ENCODE measurements around the gene BCAT1. TPM values are rescaled to one million over a fixed set of nuclear protein-coding genes. Genes with fewer than 3 reads are reported as not detected.

The BCAT1 gene
- total RNA-seq, 5 donors from 2014 or later (not counting 1 experiment from before 2014, with no cell fraction given) = 1.2 to 4.2 (median 3.2) TPM

DNA sequence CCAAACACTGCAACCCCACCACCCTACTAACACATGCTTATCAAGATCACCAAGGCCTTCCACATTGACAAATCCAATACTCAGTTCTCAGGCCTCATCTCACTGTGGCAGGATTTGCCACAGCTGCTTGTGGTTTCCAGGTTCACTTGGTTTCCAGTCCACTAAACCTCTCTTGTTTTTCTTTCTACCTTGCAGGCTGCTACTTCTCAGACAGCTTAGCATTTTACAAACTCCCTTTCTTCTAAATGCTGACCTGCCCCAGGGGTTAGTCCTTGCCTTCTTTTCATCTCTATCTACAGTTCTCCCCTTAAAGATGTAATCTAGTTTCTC, 84.1 kb downstream of the BCAT1 start:
- Mint-ChIP-seq H3K4me3 (no peak overlapping the region), H3K36me3 (no peaks in the 10 kb centered on the region), H3K9me3 (no peaks in the 10 kb centered on the region), H3K27me3 (no peaks in the 10 kb centered on the region), H3K4me1 (no peaks in the 10 kb centered on the region), H3K27ac (no peak overlapping the region)
- ChIA-PET CTCF (no interaction called here), POLR2A (no interaction called here)
- Histone ChIP-seq H3K4me1 (ENCODE audit: control insufficient read depth in 1 of 2, extremely low read depth in 1 of 2, insufficient read depth in 2 of 2, low read length in 2 of 2) (no peaks in the 10 kb centered on the region), H3K27ac (ENCODE audit: low read length) (no peak overlapping the region), H3K4me3 (ENCODE audit: control insufficient read depth in 1 of 2, extremely low read depth in 1 of 2, low read length in 1 of 2) (no peak overlapping the region), H3K36me3 (ENCODE audit: control insufficient read depth in 2 of 2, extremely low read depth in 1 of 2, insufficient read depth in 1 of 2, low read length in 1 of 2) (no peaks in the 10 kb centered on the region), H3K27me3 (replicated peaks in 1 of 2; ENCODE audit: control insufficient read depth in 2 of 2, extremely low read depth in 1 of 2, insufficient read depth in 2 of 2, low read length in 1 of 2) (no peaks in the 10 kb centered on the region), H3K9me3 (no peaks in the 10 kb centered on the region)
- DNase-seq (no peak), ATAC-seq (replicated peaks in 1 of 4) (no peak)

DNA sequence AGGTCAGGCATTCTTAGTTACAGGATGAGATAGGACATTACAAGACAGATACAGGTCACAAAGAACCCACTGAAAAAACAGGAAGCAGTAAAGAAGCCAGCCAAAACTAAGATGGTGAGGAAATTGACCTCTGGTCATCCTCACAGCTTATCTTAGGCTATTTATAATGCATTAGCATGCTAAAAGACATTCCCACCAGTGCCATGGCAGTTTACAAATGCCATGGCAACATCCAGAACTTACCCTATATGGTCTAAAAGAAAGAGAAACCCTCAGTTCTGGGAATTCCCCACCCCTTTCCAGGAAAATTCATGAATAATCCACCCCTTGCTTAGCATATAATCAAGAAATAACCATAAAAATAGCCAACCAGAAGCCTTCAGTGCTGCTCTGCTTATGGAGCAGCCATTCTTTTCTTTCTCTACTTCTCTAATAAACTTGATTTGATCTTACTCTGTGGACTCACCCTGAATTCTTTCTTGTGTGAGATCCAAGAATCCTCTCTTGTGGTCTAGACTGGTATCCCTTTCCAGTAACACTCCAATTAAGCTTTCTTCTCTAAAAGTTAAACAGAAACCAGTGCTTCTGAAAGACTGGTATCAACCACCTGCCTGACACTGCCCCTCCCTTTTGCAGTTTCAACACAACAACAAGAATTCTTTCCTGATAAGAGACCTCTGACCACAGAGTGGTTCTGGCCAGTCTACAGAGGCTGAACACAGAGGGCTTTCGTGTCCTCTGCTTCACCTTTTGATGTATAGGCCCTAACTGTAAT, 86.9 kb downstream of the BCAT1 start:
- Mint-ChIP-seq H3K36me3 (no peaks in the 10 kb centered on the region), H3K4me1 (no peaks in the 10 kb centered on the region), H3K4me3 (no peak overlapping the region), H3K9me3 (peaks cover 0 to 3% (median 0%) of the 10 kb centered on the region in 3 donors), H3K27ac (no peak overlapping the region), H3K27me3 (no peaks in the 10 kb centered on the region)
- ChIA-PET CTCF (interaction anchor here (0.5 to 1.4 kb wide), 3 partner anchors 10 to 17 kb away, joined by 3 to 4 read pairs (median 3); no protein-coding TSS in a partner anchor), POLR2A (no interaction called here)
- ATAC-seq (replicated peaks in 1 of 4) = no peak
- no peaks in the 10 kb centered on the region for H3K9me3 ChIP-seq
- no peaks in the 10 kb centered on the region for H3K27me3 ChIP-seq (replicated peaks in 1 of 2; ENCODE audit: control insufficient read depth in 2 of 2, extremely low read depth in 1 of 2, insufficient read depth in 2 of 2, low read length in 1 of 2)
- H3K4me1 ChIP-seq (ENCODE audit: control insufficient read depth in 1 of 2, extremely low read depth in 1 of 2, insufficient read depth in 2 of 2, low read length in 2 of 2) = no peaks in the 10 kb centered on the region
- WGBS (ENCODE audit: insufficient coverage) = 83% methylated on average over 1 of the region's 1 CpG
- H3K27ac ChIP-seq (ENCODE audit: low read length) = no peak overlapping the region
- H3K36me3 ChIP-seq (ENCODE audit: control insufficient read depth in 2 of 2, extremely low read depth in 1 of 2, insufficient read depth in 1 of 2, low read length in 1 of 2) = no peaks in the 10 kb centered on the region
- H3K4me3 ChIP-seq (ENCODE audit: control insufficient read depth in 1 of 2, extremely low read depth in 1 of 2, low read length in 1 of 2) = no peak overlapping the region
- DNase-seq = no peak

DNA sequence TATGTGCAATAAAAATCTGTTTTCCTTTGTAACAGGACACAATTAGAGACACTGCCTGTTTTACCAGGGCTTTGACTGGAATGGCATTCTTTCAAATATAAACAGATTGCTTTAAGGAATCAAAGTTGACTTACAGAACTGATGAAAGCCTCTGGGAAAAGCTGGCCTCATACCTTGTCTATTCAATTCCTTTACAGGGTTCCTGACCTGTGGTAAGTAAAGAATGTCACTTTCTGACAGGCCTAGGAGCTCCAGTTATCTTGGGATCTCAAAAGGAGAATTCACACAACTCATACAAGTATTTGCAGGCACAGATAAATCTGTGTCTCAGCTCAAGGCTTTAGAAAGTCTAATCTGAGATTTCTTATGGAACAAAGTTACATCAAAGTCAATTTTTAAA, 88.4 kb downstream of the BCAT1 start:
- H3K4me1 Mint-ChIP-seq = no peaks in the 10 kb centered on the region
- ATAC-seq (replicated peaks in 1 of 4) = no peak

DNA sequence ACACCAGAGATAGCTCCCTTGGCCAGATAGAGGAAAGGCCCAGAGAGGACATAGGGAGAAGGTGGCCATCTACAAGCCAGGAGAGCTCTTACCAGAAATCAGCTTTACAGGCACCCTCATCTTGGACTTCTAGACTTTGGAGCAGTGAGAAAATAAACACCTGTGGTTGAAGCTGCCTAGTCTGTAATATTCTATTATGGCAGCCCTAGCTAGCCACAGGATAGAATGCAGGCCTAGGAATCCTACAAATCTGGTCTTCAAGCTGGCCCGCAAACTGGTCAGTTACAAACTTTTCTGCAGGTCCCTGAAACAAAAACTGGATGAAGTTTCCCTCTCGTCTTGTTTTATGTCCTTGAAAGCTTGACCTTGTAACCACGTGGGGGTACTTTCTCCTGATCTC, 92.4 kb downstream of the BCAT1 start:
- H3K4me3 ChIP-seq (ENCODE audit: control insufficient read depth in 1 of 2, extremely low read depth in 1 of 2, low read length in 1 of 2) = no peak overlapping the region
- POLR2A ChIA-PET = no interaction called here

More for the DNA sequence above, 88.4 kb downstream of the BCAT1 start:
- Histone ChIP-seq H3K4me3 (ENCODE audit: control insufficient read depth in 1 of 2, extremely low read depth in 1 of 2, low read length in 1 of 2) (no peak overlapping the region), H3K36me3 (ENCODE audit: control insufficient read depth in 2 of 2, extremely low read depth in 1 of 2, insufficient read depth in 1 of 2, low read length in 1 of 2) (no peaks in the 10 kb centered on the region), H3K4me1 (ENCODE audit: control insufficient read depth in 1 of 2, extremely low read depth in 1 of 2, insufficient read depth in 2 of 2, low read length in 2 of 2) (no peaks in the 10 kb centered on the region), H3K27ac (ENCODE audit: low read length) (no peak overlapping the region), H3K27me3 (replicated peaks in 1 of 2; ENCODE audit: control insufficient read depth in 2 of 2, extremely low read depth in 1 of 2, insufficient read depth in 2 of 2, low read length in 1 of 2) (no peaks in the 10 kb centered on the region), H3K9me3 (no peaks in the 10 kb centered on the region)
- ChIA-PET POLR2A (no interaction called here), CTCF (no interaction called here)
- no peak for DNase-seq
- H3K27ac Mint-ChIP-seq = no peak overlapping the region
- no peak overlapping the region for H3K4me3 Mint-ChIP-seq
- no peaks in the 10 kb centered on the region for H3K36me3 Mint-ChIP-seq
- peaks cover 0 to 3% (median 0%) of the 10 kb centered on the region in 3 donors for H3K9me3 Mint-ChIP-seq
- H3K27me3 Mint-ChIP-seq = no peaks in the 10 kb centered on the region

DNA sequence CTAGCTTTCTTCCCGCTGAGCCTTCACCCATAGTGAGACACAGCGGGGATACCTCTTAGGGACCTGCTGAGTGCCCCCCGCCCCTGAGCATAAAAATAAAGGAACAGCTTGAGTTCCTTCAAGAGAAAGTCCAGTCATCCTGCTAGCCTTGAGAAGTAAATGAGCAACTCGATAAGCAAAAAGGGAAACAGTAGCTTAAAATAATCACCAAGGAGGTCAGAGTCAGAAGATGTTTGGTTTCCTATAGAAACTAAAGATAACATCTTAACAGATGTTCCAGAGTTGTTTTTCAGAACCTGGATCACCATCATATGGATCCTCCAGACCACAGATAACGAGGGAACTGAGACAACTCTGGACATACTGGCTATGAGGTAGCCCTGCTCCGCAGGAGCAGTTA, 94.0 kb downstream of the BCAT1 start:
- no peak overlapping the region for H3K4me3 Mint-ChIP-seq
- H3K27ac Mint-ChIP-seq = no peak overlapping the region
- 50% methylated on average over 2 of the region's 6 CpGs for WGBS (ENCODE audit: insufficient coverage)
- no peak for DNase-seq
- no peaks in the 10 kb centered on the region for H3K36me3 ChIP-seq (ENCODE audit: control insufficient read depth in 2 of 2, extremely low read depth in 1 of 2, insufficient read depth in 1 of 2, low read length in 1 of 2)
- no peaks in the 10 kb centered on the region for H3K27me3 Mint-ChIP-seq
- no peaks in the 10 kb centered on the region for H3K27me3 ChIP-seq (replicated peaks in 1 of 2; ENCODE audit: control insufficient read depth in 2 of 2, extremely low read depth in 1 of 2, insufficient read depth in 2 of 2, low read length in 1 of 2)
- H3K4me1 Mint-ChIP-seq = no peaks in the 10 kb centered on the region
- no peak overlapping the region for H3K4me3 ChIP-seq (ENCODE audit: control insufficient read depth in 1 of 2, extremely low read depth in 1 of 2, low read length in 1 of 2)
- no peak for ATAC-seq (replicated peaks in 1 of 4)
- no peaks in the 10 kb centered on the region for H3K4me1 ChIP-seq (ENCODE audit: control insufficient read depth in 1 of 2, extremely low read depth in 1 of 2, insufficient read depth in 2 of 2, low read length in 2 of 2)
- ChIA-PET POLR2A (interaction anchor here in 1 of 2 donors (0.6 kb wide), 1 partner anchor 295 kb away, joined by 4 read pairs; no protein-coding TSS in a partner anchor), CTCF (interaction anchor here (0.6 to 0.9 kb wide), 4 partner anchors 137 to 561 kb away, joined by 3 to 4 read pairs (median 3); no protein-coding TSS in a partner anchor)
- H3K9me3 ChIP-seq = no peaks in the 10 kb centered on the region
- H3K36me3 Mint-ChIP-seq = no peaks in the 10 kb centered on the region
- peaks cover 0 to 3% (median 0%) of the 10 kb centered on the region in 3 donors for H3K9me3 Mint-ChIP-seq
- H3K27ac ChIP-seq (ENCODE audit: low read length) = no peak overlapping the region

More for the DNA sequence above, 92.4 kb downstream of the BCAT1 start:
- H3K36me3 Mint-ChIP-seq = no peaks in the 10 kb centered on the region
- no peak overlapping the region for H3K4me3 Mint-ChIP-seq
- no peaks in the 10 kb centered on the region for H3K27me3 Mint-ChIP-seq
- H3K27me3 ChIP-seq (replicated peaks in 1 of 2; ENCODE audit: control insufficient read depth in 2 of 2, extremely low read depth in 1 of 2, insufficient read depth in 2 of 2, low read length in 1 of 2) = no peaks in the 10 kb centered on the region
- no peak for ATAC-seq (replicated peaks in 1 of 4)
- H3K36me3 ChIP-seq (ENCODE audit: control insufficient read depth in 2 of 2, extremely low read depth in 1 of 2, insufficient read depth in 1 of 2, low read length in 1 of 2) = no peaks in the 10 kb centered on the region
- no peaks in the 10 kb centered on the region for H3K4me1 ChIP-seq (ENCODE audit: control insufficient read depth in 1 of 2, extremely low read depth in 1 of 2, insufficient read depth in 2 of 2, low read length in 2 of 2)
- H3K9me3 ChIP-seq = no peaks in the 10 kb centered on the region
- no peak overlapping the region for H3K27ac ChIP-seq (ENCODE audit: low read length)
- 100% methylated on average over 2 of the region's 3 CpGs for WGBS (ENCODE audit: insufficient coverage)
- no peaks in the 10 kb centered on the region for H3K4me1 Mint-ChIP-seq
- CTCF ChIA-PET = interaction anchor here in 1 of 2 donors (0.5 to 1.1 kb wide), 2 partner anchors 11 to 19 kb away, joined by 3 read pairs; no protein-coding TSS in a partner anchor
- peaks cover 0 to 3% (median 0%) of the 10 kb centered on the region in 3 donors for H3K9me3 Mint-ChIP-seq
- no peak for DNase-seq
- no peak overlapping the region for H3K27ac Mint-ChIP-seq

DNA sequence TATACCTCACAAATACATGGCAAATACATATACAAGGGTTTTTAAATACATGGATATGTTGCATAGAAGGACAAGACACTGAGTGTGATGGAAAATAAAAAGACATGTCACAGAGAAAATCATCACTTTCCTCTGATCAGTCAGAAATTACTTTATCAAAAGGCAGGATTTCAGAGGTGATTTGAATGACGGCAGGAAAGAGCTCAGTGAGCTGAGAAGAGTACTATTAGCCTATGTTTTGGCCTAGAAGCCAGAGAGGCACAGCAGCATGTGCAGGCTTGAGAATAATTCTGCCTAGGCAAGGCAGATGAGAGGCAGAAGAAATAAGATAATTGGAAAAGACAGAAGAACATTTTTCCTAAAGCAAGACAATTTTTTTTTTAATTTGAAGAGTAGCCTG, 94.9 kb downstream of the BCAT1 start:
- ChIA-PET POLR2A (no interaction called here), CTCF (interaction anchor here in 1 of 2 donors (0.6 kb wide), 1 partner anchor 138 kb away, joined by 3 read pairs; no protein-coding TSS in a partner anchor)
- Mint-ChIP-seq H3K36me3 (no peaks in the 10 kb centered on the region), H3K27ac (no peak overlapping the region), H3K9me3 (peaks cover 0 to 3% (median 0%) of the 10 kb centered on the region in 3 donors), H3K27me3 (no peaks in the 10 kb centered on the region), H3K4me3 (no peak overlapping the region), H3K4me1 (no peaks in the 10 kb centered on the region)
- WGBS (ENCODE audit: insufficient coverage) = 80% methylated on average over 1 of the region's 1 CpG
- Histone ChIP-seq H3K27ac (ENCODE audit: low read length) (no peak overlapping the region), H3K36me3 (ENCODE audit: control insufficient read depth in 2 of 2, extremely low read depth in 1 of 2, insufficient read depth in 1 of 2, low read length in 1 of 2) (no peaks in the 10 kb centered on the region), H3K4me1 (ENCODE audit: control insufficient read depth in 1 of 2, extremely low read depth in 1 of 2, insufficient read depth in 2 of 2, low read length in 2 of 2) (no peaks in the 10 kb centered on the region), H3K27me3 (replicated peaks in 1 of 2; ENCODE audit: control insufficient read depth in 2 of 2, extremely low read depth in 1 of 2, insufficient read depth in 2 of 2, low read length in 1 of 2) (no peaks in the 10 kb centered on the region), H3K9me3 (no peaks in the 10 kb centered on the region), H3K4me3 (ENCODE audit: control insufficient read depth in 1 of 2, extremely low read depth in 1 of 2, low read length in 1 of 2) (no peak overlapping the region)
- ATAC-seq (replicated peaks in 1 of 4) (no peak), DNase-seq (no peak)
